ENCODE results near the gene MYO9B.

DNA sequence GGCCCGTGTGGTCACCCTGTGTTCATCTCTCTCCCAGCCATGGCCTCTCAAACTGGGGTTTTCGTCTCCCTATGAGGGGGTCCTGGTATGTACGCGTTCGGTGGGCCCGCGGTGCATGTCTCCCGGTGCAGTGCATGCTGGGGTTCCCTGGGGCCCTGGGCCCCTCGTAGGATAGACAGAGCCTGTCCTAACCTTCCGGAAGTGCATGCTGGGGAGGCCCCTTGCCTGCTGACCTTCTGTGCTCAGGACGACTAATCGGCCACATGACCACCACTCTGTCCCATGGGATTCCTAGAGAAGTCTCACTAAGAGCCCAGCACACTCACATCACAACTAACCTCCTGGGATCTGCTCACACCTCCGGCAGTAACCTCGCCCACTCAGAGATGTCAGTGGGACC is 134.7 kb downstream of the MYO9B start:
- TF ChIP-seq, protein P1, sequence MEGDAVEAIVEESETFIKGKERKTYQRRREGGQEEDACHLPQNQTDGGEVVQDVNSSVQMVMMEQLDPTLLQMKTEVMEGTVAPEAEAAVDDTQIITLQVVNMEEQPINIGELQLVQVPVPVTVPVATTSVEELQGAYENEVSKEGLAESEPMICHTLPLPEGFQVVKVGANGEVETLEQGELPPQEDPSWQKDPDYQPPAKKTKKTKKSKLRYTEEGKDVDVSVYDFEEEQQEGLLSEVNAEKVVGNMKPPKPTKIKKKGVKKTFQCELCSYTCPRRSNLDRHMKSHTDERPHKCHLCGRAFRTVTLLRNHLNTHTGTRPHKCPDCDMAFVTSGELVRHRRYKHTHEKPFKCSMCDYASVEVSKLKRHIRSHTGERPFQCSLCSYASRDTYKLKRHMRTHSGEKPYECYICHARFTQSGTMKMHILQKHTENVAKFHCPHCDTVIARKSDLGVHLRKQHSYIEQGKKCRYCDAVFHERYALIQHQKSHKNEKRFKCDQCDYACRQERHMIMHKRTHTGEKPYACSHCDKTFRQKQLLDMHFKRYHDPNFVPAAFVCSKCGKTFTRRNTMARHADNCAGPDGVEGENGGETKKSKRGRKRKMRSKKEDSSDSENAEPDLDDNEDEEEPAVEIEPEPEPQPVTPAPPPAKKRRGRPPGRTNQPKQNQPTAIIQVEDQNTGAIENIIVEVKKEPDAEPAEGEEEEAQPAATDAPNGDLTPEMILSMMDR (conservative IDR thresholded peaks at IDR 0.05 in 1 of 2, IDR thresholded peaks at IDR 0.05 in 1 of 2; ENCODE audit: extremely low read depth in 1 of 2, insufficient read depth in 1 of 2, low read depth in 1 of 2, low read length in 2 of 2), result no peak
- no peak for TF ChIP-seq EZH2 (IDR thresholded peaks at IDR 0.05; ENCODE audit: borderline replicate concordance, low read length)

Data from mammary epithelial cell (primary cell).